Measurements from ENCODE around the gene STRIP1.

- no peak for TF ChIP-seq PHF8 (IDR thresholded peaks at IDR 0.05; ENCODE audit: borderline replicate concordance, low read depth)
- TF ChIP-seq CTCF (IDR thresholded peaks at IDR 0.05), result no peak
Measured at GRCh38 chr1:110058591-110058990, 24.2 kb downstream of the STRIP1 start.
